Body of pancreas (tissue), 4 donors: ENCODE results near the gene ANKRD33B.

Experiments used
- CTCF ChIP-seq, 7 experiments: fragments of 450-650 bp in 4 of 7; fragments of 200-600 bp in 3 of 7; sonication (generic) in 3 of 7; IDR thresholded peaks; one replicate each; pipeline ENCODE4 v1.5.1; 2016 to 2019; ENCODE audit warnings: antibody characterized with exemption in 7 of 7
- POLR2A ChIP-seq, 3 donors: fragments of 450-650 bp; IDR thresholded peaks; one replicate each; pipeline ENCODE4 v1.6.1; 2016; ENCODE audit warnings: antibody characterized with exemption in 3 of 3, mild to moderate bottlenecking in 2 of 3

- no peak for TF ChIP-seq CTCF (IDR thresholded peaks at IDR 0.05)
- TF ChIP-seq POLR2A (IDR thresholded peaks at IDR 0.05): no peak
Observed at GRCh38 chr5:10633271-10634049, 69.6 kb downstream of the ANKRD33B start.
